Fibroblast of the aortic adventitia (primary cell): ENCODE results near the gene TRIM67. TPM values are rescaled to one million over a fixed set of nuclear protein-coding genes. Genes with fewer than 3 reads are reported as not detected.

ENCODE experiments used
- DNase-seq: peaks from one replicate; pipeline ENCODE4 v3.0.0-alpha.2; 2010; ENCODE audit warnings: low read depth
- H3K4me3 ChIP-seq: 2 replicates; pipeline ENCODE4 v1.5.1; 2011; ENCODE audit warnings: low read depth, mild to moderate bottlenecking, control low read depth, low read length, moderate library complexity
- CTCF ChIP-seq: IDR thresholded peaks from 2 replicates; pipeline ENCODE4 v1.5.1; 2011; ENCODE audit warnings: mild to moderate bottlenecking, low read length, control low read depth, inconsistent platforms; ENCODE audit not compliant: insufficient read depth
- total RNA-seq: library from RNA; depleted of rRNA; stranded (reverse); fragments of >200 nt; gene quantifications from 2 replicates; pipeline ENCODE4 v1.2.3, GENCODE V29; 2012; ENCODE audit warnings: low replicate concordance

The TRIM67 gene
- total RNA-seq, 1 donor = not detected

GRCh38 chr1:231242516-231243198 is 80.8 kb downstream of the TRIM67 start:
- peak overlapping the region; percentile 97 for H3K4me3 ChIP-seq
- TF ChIP-seq CTCF = no peak
- peak; percentile 36 for DNase-seq

GRCh38 chr1:231248778-231249177 is 86.9 kb downstream of the TRIM67 start:
- TF ChIP-seq CTCF = no peak
- H3K4me3 ChIP-seq = no peak overlapping the region
- DNase-seq = no peak

DNA sequence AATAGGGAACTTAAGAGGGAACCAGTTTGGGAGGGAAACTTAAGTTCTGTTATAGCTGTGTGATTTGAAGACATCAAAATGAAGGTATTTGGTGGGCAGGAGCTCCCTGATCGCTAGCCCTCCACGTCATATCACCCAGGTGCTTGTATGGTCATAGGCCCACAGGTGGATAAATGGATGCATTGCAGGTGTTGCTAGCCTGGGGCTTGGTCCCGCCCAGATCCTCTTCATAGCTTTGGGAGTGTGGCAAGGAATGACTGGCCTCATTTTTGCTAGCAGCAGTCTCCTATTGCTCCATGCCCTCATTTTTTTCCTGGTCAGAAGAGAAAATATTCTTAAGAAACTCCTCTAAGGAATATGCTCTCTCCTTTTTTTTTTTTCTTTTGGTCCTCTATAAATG is 90.5 kb downstream of the TRIM67 start:
- no peak for DNase-seq
- H3K4me3 ChIP-seq = no peak overlapping the region
- TF ChIP-seq CTCF = no peak

- no peak for TF ChIP-seq CTCF
These were observed 98.5 kb downstream of the TRIM67 start for GRCh38 chr1:231260351-231260750.

GRCh38 chr1:231264642-231265041 is 102.8 kb downstream of the TRIM67 start:
- no peak for DNase-seq
- TF ChIP-seq CTCF = no peak
- H3K4me3 ChIP-seq = no peak overlapping the region

More at GRCh38 chr1:231260351-231260750, 98.5 kb downstream of the TRIM67 start:
- H3K4me3 ChIP-seq = no peak overlapping the region
- no peak for DNase-seq

DNA sequence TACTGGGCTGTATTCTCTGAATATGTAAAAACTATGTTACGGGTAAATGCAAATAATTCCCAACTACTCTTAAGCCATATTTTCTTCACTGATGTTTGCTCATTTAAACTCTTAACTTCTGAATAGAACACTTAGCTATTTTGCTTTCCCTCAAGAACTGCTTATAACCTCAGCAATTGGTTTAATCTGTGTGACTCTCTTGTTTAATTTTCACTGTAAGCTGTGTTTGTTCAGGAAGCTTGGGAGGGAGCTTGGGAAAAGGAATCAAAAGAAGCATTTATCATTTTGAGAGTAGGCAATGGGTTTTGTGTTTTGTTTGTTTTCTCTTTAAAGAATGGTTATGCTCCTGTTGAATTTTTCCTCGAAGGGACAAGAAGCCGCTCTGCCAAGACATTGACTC is 103.5 kb downstream of the TRIM67 start:
- H3K4me3 ChIP-seq = no peak overlapping the region
- no peak for TF ChIP-seq CTCF
- no peak for DNase-seq

DNA sequence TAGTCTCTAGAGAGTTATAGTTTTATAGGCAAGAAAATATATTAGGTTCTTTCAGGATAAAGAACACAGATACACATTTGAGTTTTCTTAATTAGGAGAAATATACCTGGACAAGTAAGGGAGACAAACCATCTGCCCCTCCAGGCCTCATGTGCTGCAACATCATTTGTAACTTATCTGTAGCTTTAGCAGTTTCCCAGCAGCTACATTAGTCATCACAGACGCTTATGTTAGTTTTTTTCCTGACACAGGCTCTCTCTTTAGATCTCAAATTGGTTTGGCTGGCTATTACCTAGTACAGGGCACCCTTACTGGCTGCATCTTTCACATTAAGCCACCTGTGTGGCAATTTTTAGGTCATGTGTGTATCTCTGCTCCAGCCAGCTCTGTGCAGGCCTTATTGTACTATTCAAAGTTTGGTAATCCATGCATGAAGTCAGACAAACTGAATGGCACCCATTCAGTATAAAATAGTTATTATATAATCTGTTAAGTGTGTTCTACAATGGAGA is 105.0 kb downstream of the TRIM67 start:
- DNase-seq = peak; percentile 32
- no peak for TF ChIP-seq CTCF
- no peak overlapping the region for H3K4me3 ChIP-seq
